Stimulated activated CD8-positive, alpha-beta memory T cell treated with anti-CD3 and anti-CD28 coated beads, Interleukin-7, amount 100 ng/mL, for 24 hours (primary cell): ENCODE measurements around the gene THSD4.

ENCODE experiments used
- DNase-seq: peaks from one replicate; pipeline ENCODE4 v3.0.0-alpha.2; 2020; ENCODE audit warnings: low read depth

Gene THSD4

GRCh38 chr15:71329497-71330260 is 214.4 kb downstream of the THSD4 start:
- DNase-seq, result no peak

GRCh38 chr15:71330638-71331162 is 215.4 kb downstream of the THSD4 start:
- no peak for DNase-seq

- no peak for DNase-seq
These were observed 215.9 kb downstream of the THSD4 start for GRCh38 chr15:71331173-71331572.

- DNase-seq, result no peak
These were observed 217.2 kb downstream of the THSD4 start for GRCh38 chr15:71332431-71333004.

GRCh38 chr15:71333136-71333700 is 217.9 kb downstream of the THSD4 start:
- DNase-seq, result no peak

GRCh38 chr15:71333839-71334238 is 218.6 kb downstream of the THSD4 start:
- DNase-seq, result no peak

GRCh38 chr15:71334434-71334833 is 219.2 kb downstream of the THSD4 start:
- DNase-seq, result no peak

GRCh38 chr15:71334873-71335272 is 219.6 kb downstream of the THSD4 start:
- no peak for DNase-seq

GRCh38 chr15:71335591-71335990 is 220.3 kb downstream of the THSD4 start:
- no peak for DNase-seq

- no peak for DNase-seq
These were observed 221.4 kb downstream of the THSD4 start for GRCh38 chr15:71336671-71337070.

- DNase-seq, result no peak
These were observed 222.1 kb downstream of the THSD4 start for GRCh38 chr15:71337197-71337845.

GRCh38 chr15:71338265-71338664 is 223.0 kb downstream of the THSD4 start:
- no peak for DNase-seq

- no peak for DNase-seq
These were observed 223.7 kb downstream of the THSD4 start for GRCh38 chr15:71338827-71339542.

- DNase-seq, result no peak
These were observed 226.7 kb downstream of the THSD4 start for GRCh38 chr15:71341811-71342550.

GRCh38 chr15:71342658-71343057 is 227.4 kb downstream of the THSD4 start:
- no peak for DNase-seq

GRCh38 chr15:71344316-71344715 is 229.0 kb downstream of the THSD4 start:
- no peak for DNase-seq

- no peak for DNase-seq
These were observed 229.9 kb downstream of the THSD4 start for GRCh38 chr15:71345186-71345585.

GRCh38 chr15:71346464-71346863 is 231.2 kb downstream of the THSD4 start:
- no peak for DNase-seq

- DNase-seq, result no peak
These were observed 233.3 kb downstream of the THSD4 start for GRCh38 chr15:71348597-71348996.

GRCh38 chr15:71349336-71349735 is 234.1 kb downstream of the THSD4 start:
- DNase-seq, result no peak
